Hepatocyte (in vitro differentiated cells): ENCODE data around the gene PRDM5.

Source experiments
- CTCF ChIP-seq: fragments of 200-600 bp; sonication (generic); IDR thresholded peaks from 2 replicates; pipeline ENCODE4 v1.5.1; 2016; ENCODE audit warnings: antibody characterized with exemption, mild to moderate bottlenecking; ENCODE audit not compliant: poor library complexity
- EZH2 ChIP-seq: fragments of 200-600 bp; sonication (generic); IDR thresholded peaks from 2 replicates; pipeline ENCODE4 v1.6.1; 2016; ENCODE audit warnings: antibody characterized with exemption, mild to moderate bottlenecking, borderline replicate concordance
- EZH2phosphoT487 ChIP-seq: fragments of 200-600 bp; sonication (generic); IDR thresholded peaks from one replicate; pipeline ENCODE4 v1.6.1; 2018; ENCODE audit warnings: antibody characterized with exemption, mild to moderate bottlenecking, low read depth, moderate library complexity; ENCODE audit not compliant: unreplicated experiment, severe bottlenecking

- no peak for TF ChIP-seq EZH2
- TF ChIP-seq CTCF: no peak
- TF ChIP-seq EZH2phosphoT487: no peak
Measured at GRCh38 chr4:120699354-120699753, 223.2 kb downstream of the PRDM5 start.
